Sigmoid colon (tissue), 7 donors: ENCODE results near the gene JAG2. TPM values are rescaled to one million over a fixed set of nuclear protein-coding genes. Genes with fewer than 3 reads are reported as not detected.

ENCODE experiments used
- DNase-seq: peaks from one replicate; pipeline ENCODE4 v3.0.0-alpha.2; 2019
- H3K27ac ChIP-seq, 4 donors: fragments of 200-600 bp; sonication (generic); one replicate each; pipeline ENCODE4 v1.5.1; 2016 to 2019; ENCODE audit warnings: mild to moderate bottlenecking in 1 of 4
- H3K27me3 ChIP-seq, 3 donors: fragments of 200-600 bp; sonication (generic); one replicate each; pipeline ENCODE4 v1.5.1; 2019; ENCODE audit warnings: mild to moderate bottlenecking in 1 of 3
- H3K36me3 ChIP-seq, 4 donors: fragments of 200-600 bp; sonication (generic); one replicate each; pipeline ENCODE4 v1.5.1; 2016 to 2019
- H3K4me1 ChIP-seq, 4 donors: fragments of 200-600 bp; sonication (generic); one replicate each; pipeline ENCODE4 v1.5.1; 2017 to 2019
- H3K4me3 ChIP-seq, 4 donors: fragments of 200-600 bp; sonication (generic); one replicate each; pipeline ENCODE4 v1.5.1; 2017 to 2019; ENCODE audit warnings: mild to moderate bottlenecking in 2 of 4, moderate library complexity in 1 of 4
- H3K9me3 ChIP-seq, 4 donors: fragments of 200-600 bp in 3 of 4; sonication (generic) in 3 of 4; one replicate each; pipeline versions ENCODE4 v1.5.1 to v1.6.1; 2013 to 2019
- CTCF ChIP-seq, 4 experiments: fragments of 450-650 bp in 3 of 4; fragments of 200-600 bp in 1 of 4; IDR thresholded peaks; one replicate each; pipeline ENCODE4 v1.5.1; 2016 to 2019; ENCODE audit warnings: antibody characterized with exemption in 4 of 4, mild to moderate bottlenecking in 3 of 4, moderate library complexity in 2 of 4
- EP300 ChIP-seq, 4 donors: sonication (generic); formaldehyde crosslinking; IDR thresholded peaks; one replicate each; pipeline ENCODE4 v1.6.1; 2017; ENCODE audit warnings: antibody characterized with exemption in 4 of 4
- POLR2A ChIP-seq, 2 donors: fragments of 450-650 bp; IDR thresholded peaks; one replicate each; pipeline ENCODE4 v1.6.1; 2016; ENCODE audit warnings: antibody characterized with exemption in 2 of 2, mild to moderate bottlenecking in 2 of 2, moderate library complexity in 2 of 2
- POLR2AphosphoS5 ChIP-seq, 4 donors: sonication (generic); formaldehyde crosslinking; IDR thresholded peaks; one replicate each; pipeline ENCODE4 v1.6.1; 2017; ENCODE audit warnings: antibody characterized with exemption in 4 of 4
- WGBS, 2 donors: extraction: QIAGEN DNeasy Blood & Tissue Kit; methylation state at CpG; one replicate each; pipeline ENCODE4 v1.1.7; 2013; 5-methylcytosine and 5-hydroxymethylcytosine counted together
- intact Hi-C: fragments of 100-400 bp; cut with DNase I; formaldehyde crosslinking; loops from one replicate; pipeline ENCODE4 v1.15.1; 2023
- polyA plus RNA-seq, 3 donors: library from polyadenylated mRNA; stranded (reverse); fragments of 200-250 nt; gene quantifications; one replicate each; pipeline ENCODE4 v1.2.3, GENCODE V29; 2013
- total RNA-seq, 4 donors: library from RNA; depleted of rRNA; stranded (reverse); fragments of >200 nt; gene quantifications; one replicate each; pipeline ENCODE4 v1.1.0, GENCODE V29; 2016
- donor health status: healthy with polysubstance abuse.
- donor health status: Bipolar disorder and iron deficiency.
- donor health status: healthy.

JAG2 gene
- total and polyA plus RNA-seq, 7 donors = 0.60 to 12.3 (median 3.2) TPM

GRCh38 chr14:105182296-105183020 is 13.9 kb upstream of the JAG2 start:
- H3K4me1 ChIP-seq = peaks cover 0 to 15% (median 10%) of the 10 kb centered on the region in 4 donors
- DNase-seq = no peak
- peaks cover 0 to 9% (median 7%) of the 10 kb centered on the region in 3 donors for H3K27me3 ChIP-seq
- TF ChIP-seq EP300 (IDR thresholded peaks at IDR 0.05) = no peak
- no peak for TF ChIP-seq POLR2A (IDR thresholded peaks at IDR 0.05)
- no peak for TF ChIP-seq POLR2AphosphoS5 (IDR thresholded peaks at IDR 0.05)
- no peak for TF ChIP-seq CTCF (IDR thresholded peaks at IDR 0.05)
- 61 to 64% methylated on average over 25 of the region's 25 CpGs for WGBS, 2 donors
- intact Hi-C loops = no loop called here
- no peaks in the 10 kb centered on the region for H3K36me3 ChIP-seq
- no peaks in the 10 kb centered on the region for H3K9me3 ChIP-seq
- no peak overlapping the region for H3K4me3 ChIP-seq
- no peak overlapping the region for H3K27ac ChIP-seq

- H3K4me3 ChIP-seq = peak overlapping the region in 3 of 4 donors; percentile 52 to 56 (median 52)
- peaks cover 0 to 7% (median 5%) of the 10 kb centered on the region in 3 donors for H3K27me3 ChIP-seq
- no peaks in the 10 kb centered on the region for H3K9me3 ChIP-seq
- TF ChIP-seq EP300 (IDR thresholded peaks at IDR 0.05) = no peak
- TF ChIP-seq POLR2AphosphoS5 (IDR thresholded peaks at IDR 0.05) = no peak
- no peak for TF ChIP-seq POLR2A (IDR thresholded peaks at IDR 0.05)
- no peak for TF ChIP-seq CTCF (IDR thresholded peaks at IDR 0.05)
- intact Hi-C loops = no loop called here
- peak overlapping the region in 1 of 4 donors; percentile 18 for H3K27ac ChIP-seq
- H3K36me3 ChIP-seq = no peaks in the 10 kb centered on the region
- peaks cover 0 to 15% (median 10%) of the 10 kb centered on the region in 4 donors for H3K4me1 ChIP-seq
- no peak for DNase-seq
- WGBS, 2 donors = 25 to 45% methylated on average over 21 of the region's 21 CpGs
Measured at GRCh38 chr14:105181549-105182295, 13.1 kb upstream of the JAG2 start.

- peaks cover 0 to 15% (median 10%) of the 10 kb centered on the region in 4 donors for H3K4me1 ChIP-seq
- 1% methylated on average over 105 of the region's 106 CpGs for WGBS, 2 donors
- H3K27me3 ChIP-seq = peaks cover 0 to 7% (median 5%) of the 10 kb centered on the region in 3 donors
- H3K9me3 ChIP-seq = no peaks in the 10 kb centered on the region
- intact Hi-C loops = no loop called here
- no peak for DNase-seq
- peak within 1 kb of the TSS in 1 of 4 donors; percentile 18 for H3K27ac ChIP-seq
- peak within 1 kb of the TSS in 3 of 4 donors; percentile 52 to 56 (median 52) for H3K4me3 ChIP-seq
- no peak for TF ChIP-seq POLR2A (IDR thresholded peaks at IDR 0.05)
- H3K36me3 ChIP-seq = no peaks in the 10 kb centered on the region
Measured at GRCh38 chr14:105180592-105181548, 12.3 kb upstream of the JAG2 start, which contains the start of gene NUDT14. Gene NUDT14 (minus strand): TSS chr14:105181312. CDS start chr14:105181209, 103 bp downstream.

- Histone ChIP-seq H3K4me3 (no peak overlapping the region), H3K36me3 (no peaks in the 10 kb centered on the region), H3K4me1 (peaks cover 0 to 15% (median 10%) of the 10 kb centered on the region in 4 donors), H3K27ac (no peak overlapping the region), H3K9me3 (no peaks in the 10 kb centered on the region), H3K27me3 (peaks cover 0 to 7% (median 0%) of the 10 kb centered on the region in 3 donors)
- TF ChIP-seq POLR2AphosphoS5 (IDR thresholded peaks at IDR 0.05) = no peak
- TF ChIP-seq CTCF (IDR thresholded peaks at IDR 0.05) = no peak
- no peak for TF ChIP-seq POLR2A (IDR thresholded peaks at IDR 0.05)
- no peak for TF ChIP-seq EP300 (IDR thresholded peaks at IDR 0.05)
- 93 to 94% methylated on average over 13 of the region's 13 CpGs for WGBS, 2 donors
- no peak for DNase-seq
- intact Hi-C loops = no loop called here
Measured at GRCh38 chr14:105179191-105179590, 10.6 kb upstream of the JAG2 start.
